CD14-positive monocyte (primary cell): Measurements from ENCODE around the gene ABHD14A. TPM values are rescaled to one million over a fixed set of nuclear protein-coding genes. Genes with fewer than 3 reads are reported as not detected.

ENCODE experiments used
- DNase-seq, 3 donors: peaks; one replicate each; pipeline ENCODE4 v3.0.0-alpha.2; 2011 to 2022
- H2AFZ ChIP-seq: 2 replicates; pipeline ENCODE4 v1.6.0; 2012; ENCODE audit warnings: mild to moderate bottlenecking, low read depth, low read length, inconsistent platforms; ENCODE audit not compliant: insufficient read depth, poor library complexity, severe bottlenecking
- H3K27ac ChIP-seq, 2 donors: 1 replicate in 1 of 2; 2 replicates in 1 of 2; pipeline ENCODE4 v1.5.1; 2012 to 2013; ENCODE audit warnings: low read length in 2 of 2, control low read depth in 1 of 2, inconsistent platforms in 1 of 2, low read depth in 1 of 2, mild to moderate bottlenecking in 1 of 2
- H3K27me3 ChIP-seq, 2 donors: one replicate each; pipeline versions ENCODE4 v1.6.0 to v1.6.1; 2011 to 2013; ENCODE audit warnings: low read length in 2 of 2; ENCODE audit not compliant: control insufficient read depth in 2 of 2, insufficient read depth in 2 of 2
- H3K36me3 ChIP-seq, 2 donors: replicated peaks in 1 of 2; 1 replicate in 1 of 2; 2 replicates in 1 of 2; pipeline versions ENCODE4 v1.5.1 to v1.6.1; 2012 to 2013; ENCODE audit warnings: low read length in 2 of 2, control low read depth in 1 of 2, inconsistent platforms in 1 of 2, mild to moderate bottlenecking in 1 of 2; ENCODE audit not compliant: insufficient read depth in 2 of 2, control insufficient read depth in 1 of 2
- H3K4me1 ChIP-seq, 2 donors: 1 replicate in 1 of 2; 2 replicates in 1 of 2; pipeline versions ENCODE4 v1.5.1 to v1.6.1; 2012 to 2013; ENCODE audit warnings: low read length in 2 of 2, control low read depth in 1 of 2, inconsistent platforms in 1 of 2, mild to moderate bottlenecking in 1 of 2, moderate library complexity in 1 of 2; ENCODE audit not compliant: insufficient read depth in 2 of 2, control insufficient read depth in 1 of 2
- H3K4me2 ChIP-seq: replicated peaks from 2 replicates; pipeline ENCODE3; 2012; ENCODE audit warnings: low read length, moderate library complexity, mild to moderate bottlenecking; ENCODE audit not compliant: poor library complexity, severe bottlenecking; ENCODE audit errors: extremely low read depth
- H3K4me3 ChIP-seq, 3 experiments: fragments of 200-600 bp in 1 of 3; sonication (generic) in 1 of 3; replicated peaks in 1 of 3; 1 replicate in 2 of 3; 2 replicates in 1 of 3; pipeline ENCODE4 v1.5.1; 2011 to 2013; ENCODE audit warnings: low read length in 3 of 3, mild to moderate bottlenecking in 3 of 3, control low read depth in 2 of 3, low read depth in 2 of 3, inconsistent platforms in 1 of 3, moderate library complexity in 1 of 3
- H3K79me2 ChIP-seq: 2 replicates; pipeline ENCODE4 v1.6.0; 2012; ENCODE audit warnings: mild to moderate bottlenecking, control low read depth, inconsistent platforms, low read length, moderate library complexity; ENCODE audit not compliant: insufficient read depth
- H3K9ac ChIP-seq: 2 replicates; pipeline ENCODE4 v1.6.0; 2017; ENCODE audit warnings: low read length, mild to moderate bottlenecking; ENCODE audit not compliant: insufficient read depth, poor library complexity, severe bottlenecking
- H3K9me3 ChIP-seq, 2 donors: replicated peaks in 1 of 2; 1 replicate in 1 of 2; 2 replicates in 1 of 2; pipeline versions ENCODE4 v1.5.1 to v1.6.1; 2012 to 2013; ENCODE audit warnings: low read length in 2 of 2, control low read depth in 1 of 2; ENCODE audit not compliant: control insufficient read depth in 1 of 2, insufficient read depth in 1 of 2
- H4K20me1 ChIP-seq: 2 replicates; pipeline ENCODE4 v1.6.0; 2012; ENCODE audit warnings: mild to moderate bottlenecking, low read length, control low read depth, moderate library complexity; ENCODE audit not compliant: insufficient read depth
- H3K27ac Mint-ChIP-seq, 7 donors: one replicate each; pipeline ENCODE4 v1.8.0; 2020; ENCODE audit warnings: mild to moderate bottlenecking in 7 of 7, mixed read lengths in 7 of 7, moderate library complexity in 6 of 7, inconsistent platforms in 2 of 7
- H3K27me3 Mint-ChIP-seq, 3 donors: one replicate each; pipeline ENCODE4 v1.8.0; 2021 to 2022; ENCODE audit warnings: low read depth in 3 of 3, mild to moderate bottlenecking in 3 of 3, mixed read lengths in 3 of 3, moderate library complexity in 3 of 3, inconsistent platforms in 1 of 3
- H3K36me3 Mint-ChIP-seq, 2 donors: one replicate each; pipeline ENCODE4 v1.8.0; 2020; ENCODE audit warnings: mixed read lengths in 2 of 2, inconsistent platforms in 1 of 2, mild to moderate bottlenecking in 1 of 2
- H3K4me1 Mint-ChIP-seq: one replicate; pipeline ENCODE4 v1.8.0; 2020; ENCODE audit warnings: mild to moderate bottlenecking, mixed read lengths
- H3K4me3 Mint-ChIP-seq, 2 donors: one replicate each; pipeline ENCODE4 v1.8.0; 2020; ENCODE audit warnings: mild to moderate bottlenecking in 2 of 2, mixed read lengths in 2 of 2, moderate library complexity in 1 of 2
- H3K9me3 Mint-ChIP-seq, 7 donors: one replicate each; pipeline ENCODE4 v1.8.0; 2020 to 2022; ENCODE audit warnings: mixed read lengths in 7 of 7, mild to moderate bottlenecking in 6 of 7, moderate library complexity in 6 of 7, inconsistent platforms in 2 of 7
- CTCF ChIP-seq: fragments of 200-600 bp; IDR thresholded peaks from one replicate; pipeline ENCODE4 v1.8.0; 2022; ENCODE audit warnings: antibody characterized with exemption, mild to moderate bottlenecking
- WGBS: methylation state at CpG from one replicate; pipeline ENCODE4 v1.1.5; 2013; ENCODE audit warnings: missing lambda C conversion rate; ENCODE audit not compliant: insufficient coverage; 5-methylcytosine and 5-hydroxymethylcytosine counted together
- intact Hi-C, 2 donors: fragments of 100-400 bp; cut with micrococcal nuclease; formaldehyde crosslinking; loops; one replicate each; pipeline versions ENCODE4 v1.15.0 to v1.15.1; 2023
- polyA plus RNA-seq, 3 donors: library from polyadenylated mRNA; depleted of rRNA in 1 of 3; unstranded in 2 of 3; stranded (reverse) in 1 of 3; fragments of 300-500 nt in 2 of 3; fragments of >200 nt in 1 of 3; fragmentation: Illumina TruSeq in 2 of 3; gene quantifications; 1 replicate in 2 of 3; 2 replicates in 1 of 3; pipeline ENCODE4 v1.2.3, GENCODE V29; 2012 to 2021

Gene ABHD14A
- polyA plus RNA-seq, 3 donors = 6.9 to 13.2 (median 11.7) TPM

DNA sequence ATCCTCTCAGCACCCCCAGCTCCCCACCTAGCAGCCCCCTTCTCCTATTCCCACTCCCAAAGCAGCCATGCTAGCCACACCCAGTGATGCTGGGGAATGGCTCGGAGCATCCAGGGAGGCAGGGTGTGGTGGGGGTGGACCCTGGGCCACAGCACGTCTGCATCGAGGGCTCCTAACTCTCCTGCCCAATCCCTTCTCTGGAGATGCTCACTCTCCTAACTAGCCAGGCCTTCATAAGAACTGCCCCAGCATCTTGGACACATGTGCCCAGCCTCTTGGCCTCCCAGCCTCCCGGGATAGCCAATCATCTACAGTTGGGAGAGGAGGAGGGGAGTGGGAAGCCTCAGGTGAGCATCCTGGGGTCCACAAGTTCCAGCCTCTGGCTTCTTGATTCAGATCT, 10.3 kb upstream of the ABHD14A start:
- Mint-ChIP-seq H3K4me3 (no peak overlapping the region), H3K9me3 (peaks cover 0 to 17% (median 0%) of the 10 kb centered on the region in 7 donors), H3K36me3 (peaks cover 3 to 10% of the 10 kb centered on the region in 2 donors), H3K4me1 (peaks cover 14% of the 10 kb centered on the region), H3K27me3 (peaks cover 44 to 76% (median 49%) of the 10 kb centered on the region in 3 donors), H3K27ac (no peak overlapping the region)
- Histone ChIP-seq H3K27me3 (peaks cover 10 to 58% of the 10 kb centered on the region in 2 donors), H2AFZ (no peak overlapping the region), H4K20me1 (peaks cover 4% of the 10 kb centered on the region), H3K4me2 (no peak overlapping the region), H3K36me3 (no peaks in the 10 kb centered on the region), H3K27ac (no peak overlapping the region), H3K79me2 (no peaks in the 10 kb centered on the region), H3K9ac (no peak overlapping the region), H3K4me3 (no peak overlapping the region), H3K4me1 (peaks cover 9 to 14% of the 10 kb centered on the region in 2 donors), H3K9me3 (no peaks in the 10 kb centered on the region)
- no CpG with 5 or more reads among the region's 4 CpGs for WGBS
- intact Hi-C loops = no loop called here
- TF ChIP-seq CTCF = no peak
- no peak for DNase-seq

DNA sequence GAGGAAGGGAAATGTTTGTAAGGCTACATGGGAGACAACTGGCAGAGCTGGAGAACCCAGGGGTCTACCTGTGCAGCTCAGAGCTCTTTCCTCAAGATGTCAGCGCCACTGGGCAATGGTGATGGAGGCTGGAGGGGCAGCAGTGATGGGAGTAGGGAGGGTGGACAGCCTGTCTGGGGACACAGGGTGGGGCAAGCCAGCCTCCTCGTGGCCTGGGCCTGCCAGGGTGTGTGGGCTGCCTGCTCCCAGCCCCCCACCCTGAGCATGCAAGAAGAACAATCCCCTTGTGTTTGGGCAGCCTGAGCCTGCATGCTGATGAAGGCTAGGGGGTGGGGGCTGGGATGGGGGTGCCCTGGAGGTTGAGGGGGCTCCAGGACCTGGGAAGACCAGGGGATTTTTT, 8.8 kb upstream of the ABHD14A start:
- intact Hi-C loops = no loop called here
- H3K4me3 ChIP-seq = no peak overlapping the region
- H3K36me3 Mint-ChIP-seq = peaks cover 7 to 12% of the 10 kb centered on the region in 2 donors
- H3K4me2 ChIP-seq = no peak overlapping the region
- H3K27ac ChIP-seq = no peak overlapping the region
- no peaks in the 10 kb centered on the region for H3K36me3 ChIP-seq
- H3K4me1 Mint-ChIP-seq = peaks cover 14% of the 10 kb centered on the region
- WGBS = 90% methylated on average over 2 of the region's 2 CpGs
- H4K20me1 ChIP-seq = peaks cover 4% of the 10 kb centered on the region
- TF ChIP-seq CTCF = no peak
- no peak overlapping the region for H3K9ac ChIP-seq
- H3K79me2 ChIP-seq = no peaks in the 10 kb centered on the region
- peaks cover 0 to 17% (median 0%) of the 10 kb centered on the region in 7 donors for H3K9me3 Mint-ChIP-seq
- DNase-seq = no peak
- no peaks in the 10 kb centered on the region for H3K9me3 ChIP-seq
- no peak overlapping the region for H2AFZ ChIP-seq
- peaks cover 9 to 14% of the 10 kb centered on the region in 2 donors for H3K4me1 ChIP-seq
- H3K27me3 ChIP-seq = peaks cover 10 to 54% of the 10 kb centered on the region in 2 donors
- peak overlapping the region in 1 of 2 donors; percentile 35 for H3K4me3 Mint-ChIP-seq
- H3K27ac Mint-ChIP-seq = no peak overlapping the region
- peaks cover 41 to 70% (median 45%) of the 10 kb centered on the region in 3 donors for H3K27me3 Mint-ChIP-seq
